GM18519 (cell line): ENCODE measurements around the gene NIFK.
A peak's percentile ranks its signal among the peaks of the same experiment; 100 is the strongest.

Source experiments
- ATAC-seq: cut with Tn5 transposase; IDR thresholded peaks from one replicate; pipeline ENCODE4 v1.9.1; 2021; ENCODE audit warnings: mild to moderate bottlenecking, moderate library complexity; ENCODE audit not compliant: unreplicated experiment, low FRiP score

Gene NIFK

GRCh38 chr2:121736462-121737336 lies at the start of gene NIFK:
Gene NIFK, minus strand, starts transcription at chr2:121736875. Its CDS starts 25 bp downstream, at chr2:121736850.
- peak; percentile 76 for ATAC-seq

- ATAC-seq: no peak
These were observed 46.5 kb upstream of the NIFK start for GRCh38 chr2:121783180-121783579.

GRCh38 chr2:121778741-121779487 lies 42.2 kb upstream of the NIFK start:
- no peak for ATAC-seq

- ATAC-seq: no peak
These were observed 41.0 kb upstream of the NIFK start for GRCh38 chr2:121777699-121778058.

- ATAC-seq: no peak
These were observed 40.4 kb upstream of the NIFK start for GRCh38 chr2:121776885-121777698.

GRCh38 chr2:121776361-121776760 lies 39.7 kb upstream of the NIFK start:
- ATAC-seq: no peak

- no peak for ATAC-seq
These were observed 37.6 kb upstream of the NIFK start for GRCh38 chr2:121774235-121774634.

- no peak for ATAC-seq
These were observed 35.5 kb upstream of the NIFK start for GRCh38 chr2:121771976-121772742.

GRCh38 chr2:121768143-121768755 lies 31.6 kb upstream of the NIFK start:
- no peak for ATAC-seq

- no peak for ATAC-seq
These were observed 29.9 kb upstream of the NIFK start for GRCh38 chr2:121766624-121767023.

- no peak for ATAC-seq
These were observed 28.1 kb upstream of the NIFK start for GRCh38 chr2:121764681-121765228.

GRCh38 chr2:121755237-121756111 lies 18.8 kb upstream of the NIFK start, which contains the start of gene TSN:
Gene TSN, plus strand, starts transcription at chr2:121755651. Its CDS starts 129 bp downstream, at chr2:121755780.
- ATAC-seq: peak; percentile 99

GRCh38 chr2:121754851-121755236 lies 18.2 kb upstream of the NIFK start:
- ATAC-seq: no peak

GRCh38 chr2:121748202-121748601 lies 11.5 kb upstream of the NIFK start:
- peak; percentile 86 for ATAC-seq

- ATAC-seq: no peak
These were observed 9.4 kb upstream of the NIFK start for GRCh38 chr2:121746071-121746578.

GRCh38 chr2:121741450-121741849 lies 4.8 kb upstream of the NIFK start:
- ATAC-seq: no peak

GRCh38 chr2:121740973-121741372 lies 4.3 kb upstream of the NIFK start:
- no peak for ATAC-seq

- ATAC-seq: no peak
These were observed 574 bp downstream of the NIFK start for GRCh38 chr2:121736140-121736461.
